ENCODE data around the gene DUSP28.

DUSP28 gene

GRCh38 chr2:240528406-240529040 lies 31.6 kb upstream of the DUSP28 start:
- Histone ChIP-seq H3K4me1 (ENCODE audit: insufficient read depth, low read length, severe bottlenecking) (no peaks in the 10 kb centered on the region), H3K9me3 (ENCODE audit: low read length) (peaks cover 22% of the 10 kb centered on the region), H4K20me1 (ENCODE audit: insufficient read depth, low read length) (no peaks in the 10 kb centered on the region)

GRCh38 chr2:240529344-240529999 lies 30.7 kb upstream of the DUSP28 start:
- no peaks in the 10 kb centered on the region for H3K79me2 ChIP-seq (ENCODE audit: insufficient read depth, low read length)
- no peaks in the 10 kb centered on the region for H3K27me3 ChIP-seq (ENCODE audit: insufficient read depth, low read length)
- H4K20me1 ChIP-seq (ENCODE audit: insufficient read depth, low read length), result no peaks in the 10 kb centered on the region
- H3K9ac ChIP-seq (ENCODE audit: low read length), result no peak overlapping the region
- H3K4me1 ChIP-seq (ENCODE audit: insufficient read depth, low read length, severe bottlenecking), result no peaks in the 10 kb centered on the region
- no peaks in the 10 kb centered on the region for H3K9me2 ChIP-seq (ENCODE audit: low read depth, low read length)
- H3F3A ChIP-seq (ENCODE audit: insufficient read depth, low read length), result no peaks in the 10 kb centered on the region
- peaks cover 22% of the 10 kb centered on the region for H3K9me3 ChIP-seq (ENCODE audit: low read length)
- TF ChIP-seq CTCF (IDR thresholded peaks at IDR 0.05; ENCODE audit: low read length) (no peak), EZH2 (IDR thresholded peaks at IDR 0.05; ENCODE audit: borderline replicate concordance, low read length) (no peak)
- peaks cover 63% of the 10 kb centered on the region for H3K36me3 ChIP-seq (ENCODE audit: insufficient read depth, low read length)
- H2AFZ ChIP-seq (ENCODE audit: low read length), result no peak overlapping the region
- H3K4me2 ChIP-seq (ENCODE audit: low read length), result no peak overlapping the region
- no peak overlapping the region for H3K27ac ChIP-seq (ENCODE audit: low read depth, low read length, poor library complexity, severe bottlenecking)
- H3K4me3 ChIP-seq (ENCODE audit: low read depth, low read length, poor library complexity, severe bottlenecking), result no peak overlapping the region

More at GRCh38 chr2:240528406-240529040, 31.6 kb upstream of the DUSP28 start:
- no peaks in the 10 kb centered on the region for H3K79me2 ChIP-seq (ENCODE audit: insufficient read depth, low read length)
- H3K27me3 ChIP-seq (ENCODE audit: insufficient read depth, low read length), result no peaks in the 10 kb centered on the region
- H3K4me3 ChIP-seq (ENCODE audit: low read depth, low read length, poor library complexity, severe bottlenecking), result no peak overlapping the region
- no peaks in the 10 kb centered on the region for H3K9me2 ChIP-seq (ENCODE audit: low read depth, low read length)
- no peak overlapping the region for H3K27ac ChIP-seq (ENCODE audit: low read depth, low read length, poor library complexity, severe bottlenecking)
- H2AFZ ChIP-seq (ENCODE audit: low read length), result no peak overlapping the region
- no peak overlapping the region for H3K4me2 ChIP-seq (ENCODE audit: low read length)
- TF ChIP-seq EZH2 (IDR thresholded peaks at IDR 0.05; ENCODE audit: borderline replicate concordance, low read length) (no peak), CTCF (IDR thresholded peaks at IDR 0.05; ENCODE audit: low read length) (no peak)
- H3K36me3 ChIP-seq (ENCODE audit: insufficient read depth, low read length), result peaks cover 65% of the 10 kb centered on the region
- H3K9ac ChIP-seq (ENCODE audit: low read length), result no peak overlapping the region
- H3F3A ChIP-seq (ENCODE audit: insufficient read depth, low read length), result no peaks in the 10 kb centered on the region

- peaks cover 20% of the 10 kb centered on the region for H3K9me3 ChIP-seq (ENCODE audit: low read length)
- no peak overlapping the region for H3K4me2 ChIP-seq (ENCODE audit: low read length)
- no peak overlapping the region for H3K4me3 ChIP-seq (ENCODE audit: low read depth, low read length, poor library complexity, severe bottlenecking)
- TF ChIP-seq CTCF (IDR thresholded peaks at IDR 0.05; ENCODE audit: low read length) (no peak), EZH2 (IDR thresholded peaks at IDR 0.05; ENCODE audit: borderline replicate concordance, low read length) (no peak)
- H3K27me3 ChIP-seq (ENCODE audit: insufficient read depth, low read length), result no peaks in the 10 kb centered on the region
- no peaks in the 10 kb centered on the region for H4K20me1 ChIP-seq (ENCODE audit: insufficient read depth, low read length)
- no peak overlapping the region for H3K27ac ChIP-seq (ENCODE audit: low read depth, low read length, poor library complexity, severe bottlenecking)
- H2AFZ ChIP-seq (ENCODE audit: low read length), result no peak overlapping the region
- H3K9me2 ChIP-seq (ENCODE audit: low read depth, low read length), result no peaks in the 10 kb centered on the region
- H3F3A ChIP-seq (ENCODE audit: insufficient read depth, low read length), result no peaks in the 10 kb centered on the region
- H3K4me1 ChIP-seq (ENCODE audit: insufficient read depth, low read length, severe bottlenecking), result no peaks in the 10 kb centered on the region
- no peak overlapping the region for H3K9ac ChIP-seq (ENCODE audit: low read length)
- H3K79me2 ChIP-seq (ENCODE audit: insufficient read depth, low read length), result no peaks in the 10 kb centered on the region
- H3K36me3 ChIP-seq (ENCODE audit: insufficient read depth, low read length), result peaks cover 64% of the 10 kb centered on the region
These were observed 30.0 kb upstream of the DUSP28 start for GRCh38 chr2:240530181-240530580.

Measured in OCI-LY1 (cell line).